WI38 (cell line): ENCODE data around the gene EPB41L1.

ENCODE experiments used
- H3K4me3 ChIP-seq: 2 replicates; pipeline ENCODE4 v1.5.1; 2011; ENCODE audit warnings: low read depth, mild to moderate bottlenecking, control low read depth, low read length
- TF ChIP-seq, protein P1 (sequence below): IDR thresholded peaks from 2 replicates; pipeline ENCODE4 v1.5.1; 2012; ENCODE audit warnings: low read depth, mild to moderate bottlenecking, control low read depth, low read length

EPB41L1 gene

DNA sequence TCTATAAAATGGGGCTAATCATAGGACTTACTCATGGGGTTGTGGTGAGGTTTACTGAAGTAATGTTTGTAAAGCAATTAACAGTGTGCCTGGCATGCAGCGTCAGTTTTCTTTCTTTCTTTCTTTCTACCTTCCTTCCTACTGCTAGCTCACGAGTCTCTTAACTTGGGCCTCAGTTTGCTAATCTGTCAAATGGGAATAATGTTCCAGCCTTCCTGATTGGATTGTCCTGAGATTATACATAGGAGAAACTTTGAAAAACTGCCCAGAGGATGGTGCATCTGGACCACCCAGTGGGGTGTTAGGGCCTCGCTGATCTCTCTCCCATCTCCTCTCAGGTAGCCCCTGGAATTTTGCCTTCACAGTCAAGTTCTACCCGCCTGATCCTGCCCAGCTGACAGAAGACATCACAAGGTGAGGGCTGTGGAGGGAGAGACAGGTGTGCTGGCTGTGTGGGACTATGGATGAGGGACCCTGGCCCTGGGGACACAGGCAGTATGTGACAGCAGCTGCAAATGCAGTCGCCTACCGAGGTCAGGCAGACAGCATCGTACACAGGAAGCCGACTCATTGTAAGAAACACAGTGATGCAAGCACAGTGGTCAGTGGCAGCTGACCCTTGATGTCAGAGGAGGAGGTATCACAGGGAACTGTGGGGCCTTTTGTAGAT is 27.5 kb downstream of the EPB41L1 start:
- no peak overlapping the region for H3K4me3 ChIP-seq
- TF ChIP-seq, protein P1, sequence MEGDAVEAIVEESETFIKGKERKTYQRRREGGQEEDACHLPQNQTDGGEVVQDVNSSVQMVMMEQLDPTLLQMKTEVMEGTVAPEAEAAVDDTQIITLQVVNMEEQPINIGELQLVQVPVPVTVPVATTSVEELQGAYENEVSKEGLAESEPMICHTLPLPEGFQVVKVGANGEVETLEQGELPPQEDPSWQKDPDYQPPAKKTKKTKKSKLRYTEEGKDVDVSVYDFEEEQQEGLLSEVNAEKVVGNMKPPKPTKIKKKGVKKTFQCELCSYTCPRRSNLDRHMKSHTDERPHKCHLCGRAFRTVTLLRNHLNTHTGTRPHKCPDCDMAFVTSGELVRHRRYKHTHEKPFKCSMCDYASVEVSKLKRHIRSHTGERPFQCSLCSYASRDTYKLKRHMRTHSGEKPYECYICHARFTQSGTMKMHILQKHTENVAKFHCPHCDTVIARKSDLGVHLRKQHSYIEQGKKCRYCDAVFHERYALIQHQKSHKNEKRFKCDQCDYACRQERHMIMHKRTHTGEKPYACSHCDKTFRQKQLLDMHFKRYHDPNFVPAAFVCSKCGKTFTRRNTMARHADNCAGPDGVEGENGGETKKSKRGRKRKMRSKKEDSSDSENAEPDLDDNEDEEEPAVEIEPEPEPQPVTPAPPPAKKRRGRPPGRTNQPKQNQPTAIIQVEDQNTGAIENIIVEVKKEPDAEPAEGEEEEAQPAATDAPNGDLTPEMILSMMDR: no peak

DNA sequence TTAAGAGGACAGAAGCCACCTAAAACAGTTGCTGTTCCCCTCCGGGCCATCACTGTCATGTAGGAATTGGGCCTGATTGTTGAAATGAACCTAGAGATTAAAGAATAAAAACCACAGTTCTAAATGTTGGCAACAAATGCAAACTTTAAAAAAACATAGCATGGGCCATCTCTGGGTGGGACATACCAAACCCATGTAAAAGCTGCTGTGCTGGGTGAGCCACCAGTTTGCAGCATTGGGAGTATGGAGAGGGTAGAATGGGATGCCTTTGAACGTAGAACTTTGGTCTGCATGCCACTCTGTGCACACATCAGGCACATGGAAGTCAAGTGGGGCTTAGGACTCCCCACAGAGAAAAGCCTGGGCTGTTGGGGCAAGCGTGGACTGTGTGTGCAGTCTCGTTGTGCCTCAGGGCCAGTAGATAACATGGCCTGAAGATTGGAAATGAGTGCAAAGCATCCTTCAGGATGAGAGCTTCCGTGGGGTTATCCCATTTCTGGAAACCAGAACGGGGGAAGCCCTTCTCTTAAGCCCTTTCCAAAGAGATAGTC is 28.1 kb downstream of the EPB41L1 start:
- TF ChIP-seq, protein P1: no peak
- no peak overlapping the region for H3K4me3 ChIP-seq

DNA sequence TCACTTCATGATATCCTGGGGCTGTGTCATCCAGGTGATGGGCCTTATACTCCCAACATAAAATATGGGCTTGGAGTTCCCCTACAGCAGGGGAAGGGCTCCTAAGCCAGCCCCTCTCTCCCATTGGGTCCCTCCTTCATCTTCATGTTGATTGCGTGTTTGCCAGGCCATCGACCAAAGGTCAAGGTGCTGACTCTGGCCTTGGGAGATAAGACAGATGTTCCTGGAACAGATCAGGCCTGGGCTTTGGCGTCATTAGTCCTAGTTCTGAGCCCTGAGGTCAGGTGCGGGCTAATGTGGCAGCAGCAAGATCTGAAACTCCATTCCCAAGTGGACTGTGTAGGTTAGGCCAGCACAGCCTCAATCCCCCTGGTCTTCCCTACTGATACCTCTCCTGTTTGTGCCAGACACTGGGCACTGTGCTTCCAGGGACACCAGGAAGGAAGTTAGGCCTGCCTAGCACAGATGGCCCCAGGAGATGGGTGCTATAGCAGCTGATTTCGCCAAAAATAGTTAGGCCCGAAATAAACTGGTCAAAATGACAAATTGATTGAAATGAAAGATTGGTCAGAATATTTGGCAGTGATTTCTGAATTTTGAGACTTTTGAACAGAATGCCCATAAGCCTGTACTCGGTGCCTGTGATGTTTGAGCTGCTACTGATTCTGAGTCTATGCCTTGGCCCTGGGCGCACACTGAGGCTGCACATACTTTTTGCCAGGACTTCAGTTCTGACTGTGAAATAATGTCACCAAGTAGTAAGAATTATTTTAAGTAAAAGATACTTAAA is 28.8 kb downstream of the EPB41L1 start:
- TF ChIP-seq, protein P1: no peak

DNA sequence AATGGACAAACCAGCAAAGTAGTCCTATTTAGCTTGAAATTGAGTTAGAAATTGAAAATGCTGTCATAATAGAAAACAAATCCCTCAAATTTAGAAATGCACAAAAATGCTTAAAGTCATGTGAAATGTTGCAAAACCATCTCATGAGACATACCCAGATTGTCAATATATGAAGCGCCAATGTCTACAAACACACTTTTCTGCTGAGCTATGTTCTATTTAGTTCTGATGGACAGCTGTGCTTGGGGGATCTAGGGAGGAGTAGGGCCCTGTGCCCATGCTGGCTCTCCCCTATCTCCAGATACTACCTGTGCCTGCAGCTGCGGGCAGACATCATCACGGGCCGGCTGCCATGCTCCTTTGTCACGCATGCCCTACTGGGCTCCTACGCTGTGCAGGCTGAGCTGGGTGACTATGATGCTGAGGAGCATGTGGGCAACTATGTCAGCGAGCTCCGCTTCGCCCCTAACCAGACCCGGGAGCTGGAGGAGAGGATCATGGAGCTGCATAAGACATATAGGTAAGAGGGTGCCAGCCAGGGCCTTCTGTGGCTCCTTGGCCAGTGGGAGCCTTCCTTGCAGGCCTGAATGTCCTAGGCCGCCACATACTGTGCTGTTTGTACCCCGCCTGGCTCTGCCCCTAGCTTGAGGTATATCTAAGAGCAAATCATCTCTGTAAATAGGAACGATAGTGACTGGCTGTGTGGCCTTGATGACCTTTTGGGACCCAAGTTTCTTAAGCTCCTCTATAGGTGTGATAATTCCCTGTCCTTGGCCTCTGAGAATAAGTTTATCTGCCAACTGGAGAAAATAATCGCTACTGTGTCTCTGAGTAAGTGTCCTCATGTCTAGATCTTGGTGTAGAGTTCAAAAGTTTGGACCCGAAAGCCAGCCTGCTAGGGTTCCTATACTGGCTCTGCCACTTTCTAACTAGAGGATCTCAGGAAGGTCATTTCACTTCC is 30.6 kb downstream of the EPB41L1 start:
- TF ChIP-seq, protein P1: no peak
- no peak overlapping the region for H3K4me3 ChIP-seq

More for the DNA sequence above, 28.8 kb downstream of the EPB41L1 start:
- H3K4me3 ChIP-seq: no peak overlapping the region

DNA sequence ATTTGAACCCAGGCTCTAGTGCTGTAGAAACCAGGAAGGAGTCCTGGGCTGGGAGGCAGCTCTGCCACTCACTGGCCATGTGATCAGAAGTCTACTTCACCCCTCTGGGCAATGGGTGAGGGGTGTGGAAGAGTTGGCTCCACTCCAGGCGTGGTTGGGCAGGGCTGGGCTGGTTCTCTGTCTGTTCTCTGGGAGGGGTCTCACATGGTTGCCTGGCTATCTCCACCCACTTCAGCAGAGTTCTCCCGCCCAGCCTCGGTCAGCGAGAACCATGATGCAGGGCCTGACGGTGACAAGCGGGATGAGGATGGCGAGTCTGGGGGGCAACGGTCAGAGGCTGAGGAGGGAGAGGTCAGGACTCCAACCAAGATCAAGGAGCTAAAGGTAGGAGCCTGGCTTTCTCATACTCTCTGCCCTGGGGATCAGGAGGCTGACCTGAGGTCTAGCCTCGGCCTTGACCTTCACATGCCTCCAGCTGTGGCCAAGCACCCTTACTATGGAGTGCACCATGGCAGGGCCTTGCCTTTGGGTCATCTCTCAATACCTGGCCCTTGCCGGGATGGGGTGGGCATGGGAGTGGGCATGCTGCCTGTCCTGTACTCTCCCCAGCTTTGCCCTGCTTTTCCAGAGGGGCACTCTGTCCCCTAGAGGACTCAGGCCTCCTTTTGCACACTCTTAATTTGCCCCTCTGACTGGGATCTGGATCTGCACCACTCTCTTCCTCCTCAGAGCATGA is 39.6 kb downstream of the EPB41L1 start:
- TF ChIP-seq, protein P1: no peak
- H3K4me3 ChIP-seq: no peak overlapping the region

DNA sequence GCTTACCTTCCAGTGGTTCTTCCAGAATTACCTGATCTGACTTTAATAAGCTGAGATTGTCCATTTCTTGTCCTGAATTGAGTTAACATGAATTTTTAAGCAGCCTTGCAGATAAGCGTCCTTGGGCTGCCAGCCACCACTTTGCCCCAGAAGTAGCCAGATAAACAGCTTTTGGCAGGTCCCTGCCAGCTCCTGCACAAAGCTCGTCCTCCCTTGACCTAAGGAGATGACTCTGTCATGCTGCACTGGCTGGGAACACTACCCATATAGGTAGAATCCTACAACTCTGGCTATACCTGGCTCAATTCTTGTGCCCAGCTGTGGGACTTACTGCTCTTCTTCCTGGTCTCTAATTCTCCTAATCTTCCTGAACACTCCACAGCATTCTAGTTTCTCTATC is 42.1 kb downstream of the EPB41L1 start:
- no peak overlapping the region for H3K4me3 ChIP-seq
- TF ChIP-seq, protein P1: no peak
